Right hindlimb (tissue), 1 donor: ENCODE results near the gene MVB12B.

ENCODE experiments used
- DNase-seq: peaks from one replicate; pipeline ENCODE4 v3.0.0-alpha.2; 2018

The MVB12B gene

DNA sequence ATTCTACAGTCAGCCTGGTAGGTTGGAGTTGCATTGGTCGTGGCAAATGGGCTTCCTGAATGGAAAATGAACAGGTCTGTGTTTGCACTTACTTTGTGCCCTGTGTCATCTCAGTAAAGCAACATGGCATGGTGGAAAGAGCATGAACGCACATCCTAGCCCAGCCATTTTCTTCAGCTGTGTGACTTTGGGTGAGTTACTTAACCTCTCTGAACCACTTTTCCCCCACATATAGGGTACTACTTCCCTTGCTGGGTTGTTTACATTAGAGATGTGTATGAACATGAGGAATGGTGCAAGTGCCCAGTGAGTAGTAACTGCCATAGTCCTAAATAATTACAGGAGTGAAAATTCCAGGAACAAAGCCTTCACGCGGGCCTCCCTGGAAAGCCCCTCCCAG is 83.6 kb downstream of the MVB12B start:
- no peak for DNase-seq

GRCh38 chr9:126411225-126411947 is 84.8 kb downstream of the MVB12B start:
- DNase-seq: no peak

DNA sequence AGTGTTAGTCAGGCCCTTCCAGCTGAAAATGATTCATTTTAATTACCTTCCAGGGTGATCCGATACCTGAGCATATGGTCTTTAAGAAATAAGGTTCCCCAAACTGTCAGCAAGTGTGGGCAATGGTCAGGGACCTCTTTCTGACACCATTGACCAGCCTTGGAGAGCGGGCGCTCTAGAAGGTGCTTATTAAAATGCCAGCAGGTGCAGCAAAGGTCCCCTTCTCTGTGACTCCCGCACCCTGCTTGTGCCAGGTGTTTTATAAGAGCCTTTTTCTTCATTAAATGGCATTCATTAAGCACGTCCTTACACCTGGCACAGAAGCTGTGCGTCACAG is 85.3 kb downstream of the MVB12B start:
- no peak for DNase-seq

- DNase-seq: no peak
These were observed 86.3 kb downstream of the MVB12B start for GRCh38 chr9:126412905-126413304.

GRCh38 chr9:126413391-126414068 is 86.9 kb downstream of the MVB12B start:
- no peak for DNase-seq

GRCh38 chr9:126415741-126416370 is 89.2 kb downstream of the MVB12B start:
- no peak for DNase-seq

DNA sequence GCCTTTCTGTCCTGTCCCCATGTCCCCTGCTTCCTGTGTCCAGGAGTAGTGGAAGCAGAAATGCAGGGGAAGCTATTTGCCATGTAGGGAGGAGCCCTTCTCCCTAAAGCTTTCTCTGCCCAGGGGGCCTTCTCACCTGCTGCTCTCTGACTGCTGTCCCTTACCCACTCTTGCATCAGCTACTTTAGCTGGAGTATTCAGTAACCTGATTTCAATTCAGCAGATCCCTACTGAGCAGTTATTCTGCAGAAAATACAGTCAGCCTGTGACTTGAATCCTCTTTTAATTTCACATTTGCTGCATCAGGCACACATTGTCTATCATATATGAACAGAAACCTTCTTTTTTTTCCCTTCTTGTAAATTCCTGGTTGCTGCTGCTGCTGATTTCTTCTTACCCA is 90.4 kb downstream of the MVB12B start:
- no peak for DNase-seq

GRCh38 chr9:126417684-126418083 is 91.1 kb downstream of the MVB12B start:
- no peak for DNase-seq

GRCh38 chr9:126418608-126419007 is 92.0 kb downstream of the MVB12B start:
- no peak for DNase-seq

GRCh38 chr9:126419475-126419874 is 92.8 kb downstream of the MVB12B start:
- no peak for DNase-seq

DNA sequence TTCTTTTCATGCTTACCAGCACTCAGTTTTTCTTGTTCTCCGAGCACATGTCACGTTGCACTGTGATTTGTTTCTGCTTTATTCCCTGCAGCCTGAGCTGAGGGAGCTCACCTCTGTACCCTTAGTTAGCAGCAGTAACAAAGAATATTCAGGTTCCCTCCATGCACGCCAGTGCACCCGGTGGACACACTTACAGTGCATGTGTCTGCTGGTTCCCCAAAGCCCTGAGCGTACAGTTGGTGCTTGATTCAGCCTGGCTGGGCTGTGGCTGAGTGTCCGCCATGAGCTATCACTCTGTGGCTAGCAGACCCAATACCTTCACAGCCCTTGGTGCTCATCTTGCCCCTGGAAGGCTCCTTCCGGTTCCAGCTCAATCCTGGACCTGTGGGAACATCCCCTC is 93.5 kb downstream of the MVB12B start:
- no peak for DNase-seq

- no peak for DNase-seq
These were observed 94.3 kb downstream of the MVB12B start for GRCh38 chr9:126420643-126421564.

DNA sequence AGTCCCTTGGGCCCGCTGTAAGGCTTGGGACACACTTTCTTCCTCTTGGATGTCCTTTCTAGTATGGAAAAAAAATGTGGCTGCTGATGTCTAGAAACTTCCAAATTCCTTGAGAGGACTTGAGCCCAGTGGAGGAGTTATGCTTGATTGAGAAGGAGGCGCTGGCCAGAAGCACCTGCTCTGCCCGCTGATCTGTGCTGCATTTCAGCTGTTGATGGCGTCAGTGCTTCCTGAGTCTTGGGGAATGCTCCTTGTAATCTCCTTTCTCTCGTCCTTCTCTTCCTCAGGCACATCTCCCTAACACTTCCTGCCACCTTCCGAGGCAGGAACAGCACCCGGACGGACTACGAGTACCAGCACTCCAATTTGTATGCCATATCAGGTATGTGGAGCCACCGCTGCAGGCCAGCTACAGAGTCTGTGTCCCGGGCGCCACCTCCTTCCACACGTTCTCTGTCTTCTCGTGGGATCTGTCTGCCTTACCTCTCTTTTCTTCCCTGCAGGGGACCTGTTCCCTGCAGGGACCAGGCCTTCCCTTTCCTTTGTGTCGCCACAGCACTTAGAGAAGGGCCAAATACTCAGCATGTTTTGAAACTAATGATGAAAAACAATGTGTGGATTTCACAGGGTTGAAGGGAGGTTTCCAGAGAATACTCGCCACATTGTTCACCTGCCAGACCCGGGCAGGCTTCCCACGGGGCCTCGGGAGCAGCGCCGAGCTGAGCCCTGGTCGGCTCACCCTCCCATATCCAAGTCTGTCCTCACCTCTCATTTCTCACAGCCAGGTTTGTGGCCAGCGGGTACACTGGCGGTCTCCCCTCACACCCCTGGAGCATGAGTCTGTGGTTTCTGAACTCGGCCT is 95.2 kb downstream of the MVB12B start:
- no peak for DNase-seq

DNA sequence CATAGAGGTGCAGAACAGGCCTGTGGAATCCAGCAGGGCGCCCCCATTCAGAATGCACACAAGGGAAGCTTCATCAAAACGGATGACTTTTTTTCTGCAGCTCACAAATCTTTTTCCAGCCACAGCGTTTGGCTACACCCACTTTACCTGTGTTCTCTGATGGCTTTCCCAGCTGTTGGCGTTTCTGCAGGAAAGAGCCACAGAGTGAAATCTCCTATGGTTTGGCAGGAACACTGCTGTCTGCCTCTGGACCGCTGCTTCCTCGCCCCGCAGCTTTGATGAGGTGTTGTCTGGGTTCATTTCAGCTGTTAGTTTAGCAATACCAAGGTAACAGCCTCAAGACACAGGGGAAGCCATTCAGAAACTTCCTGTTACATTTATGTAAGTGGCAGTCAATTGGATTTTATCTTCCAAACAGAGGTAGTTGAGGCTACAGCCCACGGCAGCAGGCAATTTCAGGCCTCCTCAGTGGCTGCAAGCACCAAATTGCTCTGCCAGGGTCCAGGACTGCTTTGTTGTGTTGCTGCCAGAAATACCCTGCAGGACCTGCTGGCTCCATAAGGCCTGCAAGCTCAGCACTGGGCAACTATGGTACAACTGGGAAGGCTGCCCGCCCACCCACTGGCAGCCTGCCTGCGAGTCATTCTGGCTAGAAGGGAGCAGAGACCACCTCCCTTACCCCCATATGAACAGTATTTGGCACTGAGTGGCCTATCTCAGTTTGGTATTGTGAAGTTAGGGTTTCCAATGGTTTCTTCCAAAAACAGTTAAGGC is 96.7 kb downstream of the MVB12B start:
- peak; percentile 84 for DNase-seq

- no peak for DNase-seq
These were observed 97.2 kb downstream of the MVB12B start for GRCh38 chr9:126423916-126424185.

GRCh38 chr9:126424511-126424910 is 97.9 kb downstream of the MVB12B start:
- DNase-seq: no peak

- no peak for DNase-seq
These were observed 102.0 kb downstream of the MVB12B start for GRCh38 chr9:126428534-126429175.

DNA sequence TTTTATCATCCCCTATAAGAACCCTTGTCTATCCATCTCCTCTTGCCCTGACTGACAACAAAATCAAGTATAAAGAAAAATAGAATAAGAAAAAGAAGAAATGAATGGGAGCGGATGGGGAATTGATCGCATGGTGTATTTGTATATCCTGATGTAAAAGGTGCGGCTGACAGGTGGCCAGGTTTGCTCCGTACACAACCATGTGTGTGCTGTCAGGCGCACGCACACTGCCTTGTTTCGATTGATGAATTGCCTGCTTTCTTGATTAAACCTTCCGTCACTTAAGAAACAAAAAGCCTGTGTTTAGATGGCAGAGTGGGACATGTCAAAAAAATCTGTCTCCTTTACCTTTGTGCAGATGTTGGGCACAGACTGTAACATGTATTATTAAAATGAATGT is 102.6 kb downstream of the MVB12B start:
- DNase-seq: no peak

DNA sequence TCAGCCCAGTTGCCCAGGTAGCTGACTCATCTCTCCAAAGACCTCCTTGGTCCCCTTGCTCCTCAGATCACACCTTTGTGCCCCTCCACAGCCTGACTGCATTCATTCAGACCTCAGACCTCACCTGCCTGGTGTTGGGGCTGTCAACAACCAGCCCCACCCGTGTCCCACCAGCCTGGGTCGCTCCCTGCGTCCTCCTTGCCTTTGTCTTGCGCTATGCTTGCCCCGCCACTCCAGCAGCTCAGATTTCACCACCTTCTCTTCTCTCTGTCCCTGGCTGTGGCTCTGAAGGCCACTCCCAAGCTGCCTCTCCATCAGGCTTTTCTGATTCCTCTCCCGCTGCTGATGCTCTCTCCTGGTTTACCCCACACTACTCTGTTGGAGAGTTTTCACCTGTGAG is 103.5 kb downstream of the MVB12B start:
- DNase-seq: no peak

DNA sequence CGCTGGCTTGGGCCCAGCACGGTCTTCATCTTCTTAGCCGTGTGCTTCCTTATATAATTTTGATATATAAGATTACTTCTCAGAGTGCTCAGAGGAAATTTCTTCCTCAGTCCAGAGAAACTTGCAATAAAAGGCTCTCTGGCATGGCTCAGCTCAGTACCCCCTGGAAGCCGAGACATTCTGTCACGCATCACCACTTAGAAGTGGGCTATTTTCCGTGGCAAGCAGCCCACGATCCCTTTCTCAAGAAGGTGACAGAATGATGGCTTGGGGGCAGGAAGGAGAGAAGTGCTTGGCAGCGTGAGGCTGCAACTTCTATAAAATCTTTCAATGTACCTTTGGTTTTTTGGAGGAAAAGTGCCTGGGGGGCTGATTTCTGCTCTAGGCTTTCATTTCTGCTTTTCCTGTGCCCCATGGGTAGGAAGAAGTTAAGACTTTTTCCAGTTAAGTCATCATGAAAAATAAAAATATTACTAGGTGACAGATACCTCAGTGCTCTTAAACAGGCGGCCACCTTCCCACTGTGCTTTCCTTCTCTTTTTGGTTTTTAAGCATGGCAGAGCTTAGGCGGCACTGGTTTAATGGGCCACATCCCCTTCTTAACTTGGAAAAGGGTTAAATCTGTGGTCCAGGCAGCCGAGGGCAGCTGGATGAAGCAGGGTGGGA is 104.6 kb downstream of the MVB12B start:
- DNase-seq: no peak

GRCh38 chr9:126432659-126433058 is 106.0 kb downstream of the MVB12B start:
- no peak for DNase-seq
